ENCODE data around the gene SSTR5. TPM values are rescaled to one million over a fixed set of nuclear protein-coding genes. Genes with fewer than 3 reads are reported as not detected.
A peak's percentile ranks its signal among the peaks of the same experiment; 100 is the strongest.

SSTR5 gene
- total and polyA plus RNA-seq, 8 donors: 0.11 TPM; not detected in 7

- Histone ChIP-seq H3K4me3 (no peak overlapping the region), H3K27ac (no peak overlapping the region), H3K36me3 (no peaks in the 10 kb centered on the region), H3K9me3 (no peaks in the 10 kb centered on the region), H3K4me1 (no peaks in the 10 kb centered on the region), H3K27me3 (peaks cover 0 to 93% of the 10 kb centered on the region in 2 donors)
- ATAC-seq (no peak), DNase-seq (no peak)
- intact Hi-C loops (cut with DNase I): no loop called here
- TF ChIP-seq CTCF (IDR thresholded peaks at IDR 0.05): no peak
These were observed 51.7 kb downstream of the SSTR5 start for GRCh38 chr16:1124291-1124690.

- H3K36me3 ChIP-seq: no peaks in the 10 kb centered on the region
- no peaks in the 10 kb centered on the region for H3K9me3 ChIP-seq
- no peak for TF ChIP-seq CTCF (IDR thresholded peaks at IDR 0.05)
- H3K27ac ChIP-seq: no peak overlapping the region
- no peak for DNase-seq
- peaks cover 0 to 88% of the 10 kb centered on the region in 2 donors for H3K27me3 ChIP-seq
- H3K4me1 ChIP-seq: no peaks in the 10 kb centered on the region
- ATAC-seq: no peak
- intact Hi-C loops (cut with DNase I): no loop called here
- H3K4me3 ChIP-seq: no peak overlapping the region
These were observed 52.2 kb downstream of the SSTR5 start for GRCh38 chr16:1124795-1125194.

- no peak overlapping the region for H3K27ac ChIP-seq
- peaks cover 0 to 86% of the 10 kb centered on the region in 2 donors for H3K27me3 ChIP-seq
- no peaks in the 10 kb centered on the region for H3K4me1 ChIP-seq
- no peak overlapping the region for H3K4me3 ChIP-seq
- no peak for ATAC-seq
- no peaks in the 10 kb centered on the region for H3K9me3 ChIP-seq
- intact Hi-C loops (cut with DNase I): no loop called here
- TF ChIP-seq CTCF (IDR thresholded peaks at IDR 0.05): no peak
- peak in 2 of 4 donors; percentile 27 to 58 for DNase-seq
- no peaks in the 10 kb centered on the region for H3K36me3 ChIP-seq
These were observed 52.9 kb downstream of the SSTR5 start for GRCh38 chr16:1125471-1125870.

- intact Hi-C loops (cut with DNase I): no loop called here
- H3K4me1 ChIP-seq: no peaks in the 10 kb centered on the region
- H3K27me3 ChIP-seq: peaks cover 0 to 82% of the 10 kb centered on the region in 2 donors
- H3K4me3 ChIP-seq: no peak overlapping the region
- ATAC-seq (no peak), DNase-seq (no peak)
- no peak overlapping the region for H3K27ac ChIP-seq
- no peaks in the 10 kb centered on the region for H3K9me3 ChIP-seq
- TF ChIP-seq CTCF (IDR thresholded peaks at IDR 0.05): no peak
- no peaks in the 10 kb centered on the region for H3K36me3 ChIP-seq
These were observed 53.5 kb downstream of the SSTR5 start for GRCh38 chr16:1126044-1126443.

- ATAC-seq: no peak
- H3K27me3 ChIP-seq: peaks cover 0 to 82% of the 10 kb centered on the region in 2 donors
- DNase-seq: no peak
- no peak overlapping the region for H3K27ac ChIP-seq
- no peak for TF ChIP-seq CTCF (IDR thresholded peaks at IDR 0.05)
- H3K36me3 ChIP-seq: no peaks in the 10 kb centered on the region
- no peak overlapping the region for H3K4me3 ChIP-seq
- intact Hi-C loops (cut with DNase I): no loop called here
- H3K9me3 ChIP-seq: no peaks in the 10 kb centered on the region
- H3K4me1 ChIP-seq: no peaks in the 10 kb centered on the region
These were observed 54.0 kb downstream of the SSTR5 start for GRCh38 chr16:1126586-1126985.
